HepG2 (cell line): ENCODE results near the gene STXBP5L. TPM values are rescaled to one million over a fixed set of nuclear protein-coding genes. Genes with fewer than 3 reads are reported as not detected.
"Not testable (repeated sequence)": the region's sequence is repeated elsewhere in the genome, so short reads cannot be mapped to it uniquely, and the experiment has no call there.

Experiments used
- ATAC-seq: fragments of 200-7000 bp; cut with Tn5 transposase; 3 replicates; pipeline ENCODE4 v1.9.1; 2020; ENCODE audit warnings: mild to moderate bottlenecking, moderate library complexity
- BruUV-seq: library from RNA; stranded (reverse); fragments of 400-500 nt; replicated peaks from 2 replicates; lab custom pipeline; 2021; lab: Mats Ljungman, UMichigan
- CTCF ChIA-PET: fragments of 300-600 bp; formaldehyde crosslinking; extraction: SDS; loops from one replicate; lab custom pipeline; 2021; ENCODE audit warnings: low total read pairs, inconsistent platforms, low intra/inter-chr PET ratio; lab: Yijun Ruan, JAX
- POLR2A ChIA-PET: fragments of 350-600 bp; sonication (Branson Sonifier 250); formaldehyde crosslinking; loops from one replicate; lab custom pipeline; 2020; ENCODE audit warnings: antibody characterized with exemption, inconsistent platforms; lab: Yijun Ruan, JAX
- DNase-seq: peaks from one replicate; pipeline ENCODE4 v3.0.0-alpha.2; 2015; ENCODE audit warnings: low spot score
- FAIRE-seq: peaks from 3 replicates; lab custom pipeline; 2011; peaks lifted over from hg19 to GRCh38; lab: Jason Lieb, UNC
- H2AFZ ChIP-seq: one replicate; pipeline ENCODE4 v1.6.1; 2011; ENCODE audit warnings: low read length, inconsistent platforms
- H3K27ac ChIP-seq: fragments of 300-600 bp; 3 replicates; pipeline ENCODE4 v1.8.0; 2011; ENCODE audit warnings: mixed run types, mild to moderate bottlenecking, mixed read lengths, low read length, inconsistent platforms; ENCODE audit not compliant: insufficient read depth; ENCODE audit errors: extremely low read length
- H3K27me3 ChIP-seq, 2 experiments: fragments of 200-600 bp in 1 of 2; 2 replicates in 1 of 2; 3 replicates in 1 of 2; pipeline versions ENCODE4 v1.6.0 to v1.8.0; 2011; ENCODE audit warnings: low read length in 2 of 2, mild to moderate bottlenecking in 2 of 2, moderate library complexity in 2 of 2, inconsistent platforms in 1 of 2; ENCODE audit not compliant: insufficient read depth in 2 of 2, control insufficient read depth in 1 of 2
- H3K36me3 ChIP-seq, 2 experiments: fragments of 200-600 bp in 1 of 2; replicated peaks in 1 of 2; 2 replicates in 1 of 2; 3 replicates in 1 of 2; pipeline versions ENCODE4 v1.5.1 to v1.8.0; 2011; ENCODE audit warnings: low read length in 2 of 2, inconsistent platforms in 1 of 2; ENCODE audit not compliant: insufficient read depth in 2 of 2, control insufficient read depth in 1 of 2
- H3K4me1 ChIP-seq: 2 replicates; pipeline ENCODE4 v1.5.1; 2012; ENCODE audit warnings: low read length, inconsistent platforms; ENCODE audit not compliant: insufficient read depth
- H3K4me2 ChIP-seq: 2 replicates; pipeline ENCODE4 v1.6.0; 2011; ENCODE audit warnings: low read depth, low read length, inconsistent platforms
- H3K4me3 ChIP-seq, 3 experiments: fragments of 200-600 bp in 1 of 3; sonication (generic), shearing (Covaris generic) in 1 of 3; replicated peaks in 1 of 3; 2 replicates each; pipeline ENCODE4 v1.5.1; 2011 to 2016; ENCODE audit warnings: low read length in 3 of 3, inconsistent platforms in 2 of 3, low read depth in 2 of 3, mild to moderate bottlenecking in 2 of 3, control low read depth in 1 of 3, mixed read lengths in 1 of 3; ENCODE audit not compliant: insufficient read depth in 1 of 3
- H3K79me2 ChIP-seq: one replicate; pipeline ENCODE4 v1.6.1; 2011; ENCODE audit warnings: low read length, inconsistent platforms; ENCODE audit not compliant: insufficient read depth
- H3K9ac ChIP-seq: 2 replicates; pipeline ENCODE4 v1.6.0; 2011; ENCODE audit warnings: mild to moderate bottlenecking, low read depth, low read length, inconsistent platforms; ENCODE audit not compliant: insufficient read depth
- H3K9me3 ChIP-seq: 2 replicates; pipeline ENCODE4 v1.5.1; 2012; ENCODE audit warnings: mild to moderate bottlenecking, low read length
- H4K20me1 ChIP-seq: 2 replicates; pipeline ENCODE4 v1.6.0; 2011; ENCODE audit warnings: inconsistent platforms, mild to moderate bottlenecking, low read length, moderate library complexity; ENCODE audit not compliant: insufficient read depth
- RNF2 ChIP-seq: fragments of 450-650 bp; conservative IDR thresholded peaks from 2 replicates; pipeline ENCODE4 v1.6.1; 2016; ENCODE audit warnings: low read depth
- SIX1 ChIP-seq: sonication (generic); formaldehyde crosslinking; IDR thresholded peaks from 2 replicates; pipeline ENCODE4 v1.4.0; 2020; ENCODE audit warnings: missing genetic modification reagents, borderline replicate concordance
- ZBTB4 ChIP-seq: sonication (generic); formaldehyde crosslinking; IDR thresholded peaks from 2 replicates; pipeline ENCODE4 v1.4.0; 2020; ENCODE audit warnings: missing genetic modification reagents, mild to moderate bottlenecking, borderline replicate concordance
- WGBS: methylation state at CpG from one replicate; pipeline ENCODE4 v1.1.6; 2017; ENCODE audit warnings: low lambda C conversion rate; 5-methylcytosine and 5-hydroxymethylcytosine counted together
- in situ Hi-C: cut with HindIII; loops from 2 replicates; pipeline ENCODE4 v1.10.0; 2017; ENCODE audit warnings: low pct_unique_long_range_greater_than_20kb; ENCODE audit not compliant: extremely low pct_ligation_motif_present
- intact Hi-C: fragments of 100-400 bp; cut with micrococcal nuclease; formaldehyde crosslinking; loops from one replicate; pipeline ENCODE4 v1.10.0; 2022; ENCODE audit not compliant: unreplicated experiment
- polyA plus RNA-seq, 8 experiments: library from polyadenylated mRNA; depleted of rRNA in 3 of 8; stranded (reverse) in 7 of 8; unstranded in 1 of 8; fragments of >200 nt; fragmentation: Illumina TruSeq in 4 of 8; extraction: Trizol in 4 of 8; gene quantifications; 2 replicates each; pipeline versions ENCODE4 v1.2.1 to v1.2.3, GENCODE V29; 2011 to 2016; ENCODE audit warnings: low read depth in 4 of 8, missing spikeins in 1 of 8, mixed read lengths in 1 of 8; ENCODE audit not compliant: insufficient read depth in 1 of 8
- total RNA-seq, 5 experiments: library from RNA; depleted of rRNA; stranded (reverse); fragments of >200 nt; fragmentation: Illumina TruSeq; extraction: Trizol; gene quantifications; 2 replicates each; pipeline ENCODE4 v1.2.3, GENCODE V29; 2016; ENCODE audit warnings: low read depth in 1 of 5

Gene STXBP5L
- total and polyA plus RNA-seq, 2 of the 13 experiments (the other 11 are each of a cell fraction or from before 2014, with no cell fraction given), result not detected

DNA sequence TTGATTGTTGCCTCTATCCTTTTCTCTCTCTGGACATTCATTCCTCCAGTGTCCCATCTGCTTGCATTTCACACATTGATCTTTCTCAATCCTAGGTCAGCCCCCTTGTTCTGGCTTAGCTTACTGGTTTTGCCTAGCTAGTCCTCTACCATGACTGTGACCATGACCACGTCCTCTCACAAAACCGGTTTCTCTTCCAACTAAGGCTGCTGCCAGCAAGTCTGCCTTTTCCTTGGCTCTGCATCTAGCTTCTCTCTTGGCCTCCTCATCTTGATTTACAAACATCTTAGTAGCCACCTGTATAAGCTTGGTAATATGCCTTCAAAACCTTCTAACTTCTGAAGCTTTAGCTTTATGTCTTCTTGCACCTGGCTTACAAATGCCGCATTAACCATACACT, 167.2 kb downstream of the STXBP5L start (continued):
- TF ChIP-seq ZBTB4 (CRISPR knock-in tag) (no peak), SIX1 (no peak), RNF2 (no peak)

DNA sequence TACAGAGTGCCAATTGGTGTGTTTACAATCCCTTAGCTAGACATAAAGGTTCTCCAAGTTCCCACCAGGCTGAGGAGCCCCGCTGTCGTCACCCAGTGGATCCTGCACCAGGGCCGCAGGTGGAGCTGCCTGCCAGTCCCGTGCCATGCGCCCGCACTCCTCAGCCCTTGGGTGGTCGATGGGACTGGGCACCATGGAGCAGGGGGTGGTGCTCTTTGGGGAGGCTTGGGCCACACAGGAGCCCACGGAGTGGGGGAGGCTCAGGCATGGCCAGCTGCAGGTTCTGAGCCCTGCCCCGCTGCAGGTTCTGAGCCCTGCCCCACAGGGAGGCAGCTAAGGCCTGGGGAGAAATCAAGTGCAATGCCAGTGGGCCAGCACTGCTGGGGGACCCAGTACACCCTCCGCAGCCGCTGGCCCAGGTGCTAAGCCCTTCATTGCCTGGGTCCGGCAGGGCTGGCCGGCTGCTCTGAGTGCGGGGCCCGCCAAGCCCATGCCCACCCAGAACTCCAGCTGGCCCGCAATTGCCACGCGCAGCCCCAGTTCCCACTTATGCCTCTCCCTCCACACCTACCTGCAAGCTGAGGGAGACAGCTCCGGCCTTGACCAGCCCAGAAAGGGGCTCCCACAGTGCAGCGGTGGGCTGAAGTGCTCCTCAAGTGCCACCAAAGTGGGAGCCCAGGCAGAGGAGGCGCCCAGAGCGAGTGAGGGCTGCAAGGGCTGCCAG, 170.5 kb downstream of the STXBP5L start:
- FAIRE-seq, H4K20me1 ChIP-seq, H3K27ac ChIP-seq, DNase-seq, H3K4me1 ChIP-seq, POLR2A ChIA-PET, H3K9ac ChIP-seq, in situ Hi-C loops, intact Hi-C loops, H3K4me2 ChIP-seq, BruUV-seq, H3K27me3 ChIP-seq, H3K4me3 ChIP-seq, CTCF ChIA-PET, H2AFZ ChIP-seq, H3K9me3 ChIP-seq, ATAC-seq, H3K36me3 ChIP-seq, H3K79me2 ChIP-seq: not testable (repeated sequence)
- WGBS, result 6% methylated on average over 3 of the region's 22 CpGs
